IPS-18c (cell line): ENCODE measurements around the gene SERPINB5.
"Not testable (repeated sequence)": the region's sequence is repeated elsewhere in the genome, so short reads cannot be mapped to it uniquely, and the experiment has no call there.

Experiments used
- H3K4me3 ChIP-seq: 2 replicates; pipeline ENCODE4 v1.7.0; 2013; ENCODE audit warnings: low read depth, mild to moderate bottlenecking, low read length, moderate library complexity; ENCODE audit not compliant: insufficient read depth
- H3K9me3 ChIP-seq: one replicate; pipeline ENCODE4 v1.6.1; 2013; ENCODE audit warnings: mild to moderate bottlenecking, low read length, moderate library complexity; ENCODE audit not compliant: control insufficient read depth, insufficient read depth

The SERPINB5 gene

GRCh38 chr18:63476668-63477067, at the start of gene SERPINB5:
Gene SERPINB5, plus strand, starts transcription at chr18:63476958. Its CDS starts 7,471 bp downstream, at chr18:63484429.
- no peaks in the 10 kb centered on the region for H3K9me3 ChIP-seq
- H3K4me3 ChIP-seq, result no peak within 1 kb of the TSS

GRCh38 chr18:63427558-63427957, 49.2 kb upstream of the SERPINB5 start:
- Histone ChIP-seq H3K4me3 (no peak overlapping the region), H3K9me3 (peaks cover 2% of the 10 kb centered on the region)

GRCh38 chr18:63430526-63430925, 46.2 kb upstream of the SERPINB5 start:
- Histone ChIP-seq H3K9me3 (peaks cover 2% of the 10 kb centered on the region), H3K4me3 (no peak overlapping the region)

GRCh38 chr18:63431180-63431579, 45.6 kb upstream of the SERPINB5 start:
- Histone ChIP-seq H3K9me3 (peaks cover 2% of the 10 kb centered on the region), H3K4me3 (no peak overlapping the region)

GRCh38 chr18:63433334-63433866, 43.4 kb upstream of the SERPINB5 start:
- Histone ChIP-seq H3K4me3 (no peak overlapping the region), H3K9me3 (peaks cover 2% of the 10 kb centered on the region)

GRCh38 chr18:63438181-63438580, 38.6 kb upstream of the SERPINB5 start:
- H3K4me3 ChIP-seq, result no peak overlapping the region
- no peaks in the 10 kb centered on the region for H3K9me3 ChIP-seq

- Histone ChIP-seq H3K4me3 (no peak overlapping the region), H3K9me3 (no peaks in the 10 kb centered on the region)
These were observed 37.4 kb upstream of the SERPINB5 start for GRCh38 chr18:63439334-63439733.

- H3K4me3 ChIP-seq, result no peak overlapping the region
These were observed 36.5 kb upstream of the SERPINB5 start for GRCh38 chr18:63440219-63440618.

GRCh38 chr18:63440881-63441280, 35.9 kb upstream of the SERPINB5 start:
- no peak overlapping the region for H3K4me3 ChIP-seq
- no peaks in the 10 kb centered on the region for H3K9me3 ChIP-seq

More at GRCh38 chr18:63440219-63440618, 36.5 kb upstream of the SERPINB5 start:
- H3K9me3 ChIP-seq, result no peaks in the 10 kb centered on the region

GRCh38 chr18:63443829-63444228, 32.9 kb upstream of the SERPINB5 start:
- Histone ChIP-seq H3K9me3 (peaks cover 2% of the 10 kb centered on the region), H3K4me3 (no peak overlapping the region)

- peaks cover 2% of the 10 kb centered on the region for H3K9me3 ChIP-seq
- H3K4me3 ChIP-seq, result no peak overlapping the region
These were observed 32.2 kb upstream of the SERPINB5 start for GRCh38 chr18:63444580-63444979.

GRCh38 chr18:63445037-63445436, 31.7 kb upstream of the SERPINB5 start:
- Histone ChIP-seq H3K9me3 (peaks cover 2% of the 10 kb centered on the region), H3K4me3 (no peak overlapping the region)

- H3K4me3 ChIP-seq, result no peak overlapping the region
These were observed 30.5 kb upstream of the SERPINB5 start for GRCh38 chr18:63446266-63446665.

GRCh38 chr18:63447066-63447465, 29.7 kb upstream of the SERPINB5 start:
- Histone ChIP-seq H3K9me3 (peaks cover 2% of the 10 kb centered on the region), H3K4me3 (no peak overlapping the region)

More at GRCh38 chr18:63446266-63446665, 30.5 kb upstream of the SERPINB5 start:
- H3K9me3 ChIP-seq, result peaks cover 2% of the 10 kb centered on the region

- Histone ChIP-seq H3K4me3 (no peak overlapping the region), H3K9me3 (peaks cover 2% of the 10 kb centered on the region)
These were observed 27.3 kb upstream of the SERPINB5 start for GRCh38 chr18:63449426-63449825.

- H3K4me3 ChIP-seq, result no peak overlapping the region
- H3K9me3 ChIP-seq, result peaks cover 2% of the 10 kb centered on the region
These were observed 24.7 kb upstream of the SERPINB5 start for GRCh38 chr18:63451799-63452660.

GRCh38 chr18:63452751-63453150, 24.0 kb upstream of the SERPINB5 start:
- H3K9me3 ChIP-seq, H3K4me3 ChIP-seq: not testable (repeated sequence)

GRCh38 chr18:63454497-63454896, 22.3 kb upstream of the SERPINB5 start:
- Histone ChIP-seq H3K9me3 (no peaks in the 10 kb centered on the region), H3K4me3 (no peak overlapping the region)
